Upper lobe of left lung (tissue), 4 donors: Measurements from ENCODE around the gene TVP23A.

Experiments
- EP300 ChIP-seq, 4 donors: sonication (generic); formaldehyde crosslinking; IDR thresholded peaks; one replicate each; pipeline ENCODE4 v1.5.1; 2017; ENCODE audit warnings: antibody characterized with exemption in 4 of 4, control low read depth in 2 of 4
- POLR2A ChIP-seq, 4 donors: fragments of 450-650 bp; IDR thresholded peaks; one replicate each; pipeline ENCODE4 v1.5.1; 2016 to 2017; ENCODE audit warnings: antibody characterized with exemption in 4 of 4, mild to moderate bottlenecking in 2 of 4
- POLR2AphosphoS5 ChIP-seq, 2 donors: sonication (generic); formaldehyde crosslinking; IDR thresholded peaks; one replicate each; pipeline ENCODE4 v1.5.1; 2017; ENCODE audit warnings: antibody characterized with exemption in 2 of 2
- TF ChIP-seq, protein P1 (sequence below), 6 experiments: fragments of 450-650 bp in 4 of 6; fragments of 200-600 bp in 2 of 6; sonication (generic) in 2 of 6; IDR thresholded peaks; one replicate each; pipeline ENCODE4 v1.5.1; 2016 to 2019; ENCODE audit warnings: antibody characterized with exemption in 6 of 6

- TF ChIP-seq, protein P1, sequence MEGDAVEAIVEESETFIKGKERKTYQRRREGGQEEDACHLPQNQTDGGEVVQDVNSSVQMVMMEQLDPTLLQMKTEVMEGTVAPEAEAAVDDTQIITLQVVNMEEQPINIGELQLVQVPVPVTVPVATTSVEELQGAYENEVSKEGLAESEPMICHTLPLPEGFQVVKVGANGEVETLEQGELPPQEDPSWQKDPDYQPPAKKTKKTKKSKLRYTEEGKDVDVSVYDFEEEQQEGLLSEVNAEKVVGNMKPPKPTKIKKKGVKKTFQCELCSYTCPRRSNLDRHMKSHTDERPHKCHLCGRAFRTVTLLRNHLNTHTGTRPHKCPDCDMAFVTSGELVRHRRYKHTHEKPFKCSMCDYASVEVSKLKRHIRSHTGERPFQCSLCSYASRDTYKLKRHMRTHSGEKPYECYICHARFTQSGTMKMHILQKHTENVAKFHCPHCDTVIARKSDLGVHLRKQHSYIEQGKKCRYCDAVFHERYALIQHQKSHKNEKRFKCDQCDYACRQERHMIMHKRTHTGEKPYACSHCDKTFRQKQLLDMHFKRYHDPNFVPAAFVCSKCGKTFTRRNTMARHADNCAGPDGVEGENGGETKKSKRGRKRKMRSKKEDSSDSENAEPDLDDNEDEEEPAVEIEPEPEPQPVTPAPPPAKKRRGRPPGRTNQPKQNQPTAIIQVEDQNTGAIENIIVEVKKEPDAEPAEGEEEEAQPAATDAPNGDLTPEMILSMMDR (IDR thresholded peaks at IDR 0.05): no peak
- TF ChIP-seq POLR2AphosphoS5 (IDR thresholded peaks at IDR 0.05) (no peak), POLR2A (IDR thresholded peaks at IDR 0.05) (no peak), EP300 (IDR thresholded peaks at IDR 0.05) (no peak)
These were observed 15.5 kb upstream of the TVP23A start for GRCh38 chr16:10834130-10834529.
